Activated CD8-positive, alpha-beta memory T cell treated with anti-CD3 and anti-CD28 coated beads, Interleukin-2, amount 50 U/mL, for 24 hours (primary cell): ENCODE measurements around the gene PKIG.
"Not testable (repeated sequence)": the region's sequence is repeated elsewhere in the genome, so short reads cannot be mapped to it uniquely, and the experiment has no call there.

ENCODE experiments used
- DNase-seq: peaks from one replicate; pipeline ENCODE4 v3.0.0-alpha.2; 2020; ENCODE audit errors: extremely low read depth

The PKIG gene

DNA sequence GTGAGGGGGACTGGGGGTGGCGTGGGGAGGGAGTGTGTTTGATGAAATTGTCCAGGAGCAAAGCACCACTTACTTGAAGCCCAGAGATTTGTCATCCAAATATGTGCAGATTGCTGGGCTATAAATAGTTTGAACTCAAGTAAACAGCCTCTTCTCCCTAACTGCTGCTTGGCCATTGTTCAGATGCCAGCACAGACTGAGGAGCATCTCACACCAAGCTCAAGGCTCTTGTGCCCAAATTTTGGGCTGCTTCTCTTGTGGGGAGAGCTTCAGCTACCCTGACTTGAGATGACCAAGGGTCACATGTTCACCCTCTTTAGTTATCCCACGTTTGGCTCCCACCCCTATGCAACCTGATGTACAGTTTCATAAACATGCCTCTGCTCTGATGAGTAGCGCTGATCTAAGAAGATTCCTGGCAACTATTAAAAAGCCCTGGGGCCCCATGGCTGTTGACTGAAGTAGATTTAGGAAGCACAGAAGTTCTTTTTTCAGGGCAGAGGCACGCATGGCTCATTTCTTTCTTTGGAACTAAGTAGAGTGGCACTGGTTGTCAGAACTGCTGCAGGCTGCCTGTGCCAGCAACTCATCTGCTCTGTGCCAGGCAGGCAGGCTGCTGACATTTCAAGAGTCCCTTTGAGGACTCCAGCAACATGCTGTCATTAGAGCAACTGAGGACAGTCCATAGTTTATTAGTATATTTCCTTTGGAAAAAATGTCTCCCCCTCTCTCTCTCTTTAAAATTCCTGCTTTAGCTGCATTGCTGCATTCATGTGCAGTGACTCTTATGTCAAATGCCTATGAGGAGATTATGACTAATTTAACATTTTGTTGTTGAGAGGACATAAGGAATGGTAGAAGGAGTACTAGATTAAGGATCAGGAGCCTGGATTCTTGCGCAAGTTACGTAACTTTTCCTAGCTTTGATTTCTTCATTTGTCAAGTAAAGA lies 9.6 kb upstream of the PKIG start:
- no peak for DNase-seq

- DNase-seq, result no peak
Observed at GRCh38 chr20:44573501-44573869, 8.9 kb upstream of the PKIG start.

DNA sequence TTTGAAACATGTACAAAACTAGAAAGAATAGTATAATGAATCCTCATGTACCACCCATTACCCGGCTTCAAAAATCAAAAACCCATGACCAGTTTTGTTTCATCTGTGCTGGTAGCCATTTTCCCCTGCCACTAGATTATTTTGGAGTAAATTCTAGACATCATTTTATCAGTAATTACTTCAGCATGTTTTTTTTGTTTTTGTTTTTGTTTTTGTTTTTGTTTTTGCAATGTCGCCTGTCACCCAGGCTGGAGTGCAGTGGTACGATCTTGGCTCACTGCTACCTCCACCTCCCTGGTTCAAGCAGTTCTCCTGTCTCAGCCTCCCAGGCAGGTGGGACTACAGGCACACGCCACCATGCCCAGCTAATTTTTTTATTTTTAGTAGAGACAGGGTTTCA lies 8.0 kb upstream of the PKIG start:
- DNase-seq, result no peak

DNA sequence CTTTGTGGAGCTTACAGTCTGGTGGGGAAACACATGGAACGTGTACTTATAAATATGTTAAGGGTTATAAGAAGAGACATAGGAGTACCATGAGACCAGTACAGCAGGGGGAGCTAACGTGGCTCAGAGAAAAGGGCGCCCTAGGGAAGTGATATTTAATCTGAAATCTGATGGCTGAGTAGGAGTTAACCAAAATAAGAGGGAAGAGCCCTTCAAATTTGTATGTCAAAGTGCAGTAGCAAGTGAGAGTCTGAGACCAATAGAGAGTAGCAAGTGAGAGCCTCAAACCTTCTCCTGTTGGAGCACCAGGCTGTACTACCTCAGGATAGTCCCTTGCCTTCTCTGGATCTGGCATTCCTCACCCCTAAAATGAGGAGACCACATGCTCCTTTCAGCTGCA lies 6.1 kb upstream of the PKIG start:
- no peak for DNase-seq

GRCh38 chr20:44579313-44580081 lies 2.9 kb upstream of the PKIG start:
- no peak for DNase-seq

DNA sequence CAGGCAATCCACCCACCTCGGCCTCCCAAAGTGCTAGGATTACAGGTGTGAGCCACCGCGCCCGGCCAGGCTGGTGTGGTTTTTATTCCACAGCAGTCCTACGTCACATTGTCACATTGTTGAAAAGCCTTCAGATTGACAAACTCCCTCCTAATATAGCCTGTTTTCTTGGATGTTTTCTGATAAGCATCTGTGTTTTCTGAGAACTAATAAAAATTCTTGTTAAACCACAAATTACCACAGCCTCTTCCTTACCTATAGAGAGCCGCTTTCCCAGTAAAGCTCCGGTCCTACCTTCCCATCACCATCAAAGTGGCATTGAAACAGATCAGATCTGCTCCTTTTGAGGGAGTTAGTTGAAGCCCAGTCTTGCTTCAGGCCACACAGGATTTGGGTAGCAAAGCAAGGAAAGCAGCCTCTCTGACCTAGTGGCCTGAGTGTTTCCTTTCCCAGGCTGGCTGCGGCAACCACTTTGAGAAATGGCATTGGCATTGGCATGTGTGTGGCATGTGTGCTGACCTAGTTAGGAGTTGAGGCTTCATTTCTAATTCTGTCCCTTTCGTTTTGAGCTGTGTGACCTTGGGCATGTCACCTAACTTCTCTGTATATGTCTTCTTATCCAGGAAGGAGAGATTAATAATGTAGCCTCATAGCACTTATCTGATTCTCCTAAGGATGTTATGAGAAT lies 1.7 kb upstream of the PKIG start:
- DNase-seq, result no peak

- DNase-seq, result no peak
Observed at GRCh38 chr20:44581515-44581914, 864 bp upstream of the PKIG start.

GRCh38 chr20:44583157-44583556 lies 778 bp downstream of the PKIG start:
- no peak for DNase-seq

DNA sequence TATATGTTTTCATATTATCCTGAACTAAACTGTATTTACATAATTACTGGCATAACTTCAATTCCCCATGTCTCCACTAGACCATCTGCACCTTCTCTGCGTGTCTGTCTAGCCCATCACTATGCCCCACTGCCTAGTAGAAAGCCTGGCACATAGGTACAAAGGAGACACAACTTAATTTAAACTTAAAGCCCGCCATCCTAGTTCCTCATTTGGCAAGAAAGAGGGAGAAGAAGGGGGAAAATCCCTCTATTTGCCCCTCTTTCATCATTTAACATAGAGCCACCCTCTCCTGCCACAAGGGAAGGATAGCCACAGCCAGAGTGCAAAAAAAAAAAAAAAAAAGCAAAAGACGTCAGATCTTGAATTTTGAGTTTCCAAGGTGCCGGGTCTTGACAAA lies 1.8 kb downstream of the PKIG start:
- no peak for DNase-seq

- DNase-seq, result no peak
Observed at GRCh38 chr20:44585057-44585963, 2.9 kb downstream of the PKIG start.

GRCh38 chr20:44586289-44586911 lies 4.0 kb downstream of the PKIG start:
- DNase-seq, result no peak

- DNase-seq, result no peak
Observed at GRCh38 chr20:44587035-44587980, 4.9 kb downstream of the PKIG start.

- not testable (repeated sequence) for DNase-seq
Observed at GRCh38 chr20:44588321-44588720, 5.9 kb downstream of the PKIG start.

DNA sequence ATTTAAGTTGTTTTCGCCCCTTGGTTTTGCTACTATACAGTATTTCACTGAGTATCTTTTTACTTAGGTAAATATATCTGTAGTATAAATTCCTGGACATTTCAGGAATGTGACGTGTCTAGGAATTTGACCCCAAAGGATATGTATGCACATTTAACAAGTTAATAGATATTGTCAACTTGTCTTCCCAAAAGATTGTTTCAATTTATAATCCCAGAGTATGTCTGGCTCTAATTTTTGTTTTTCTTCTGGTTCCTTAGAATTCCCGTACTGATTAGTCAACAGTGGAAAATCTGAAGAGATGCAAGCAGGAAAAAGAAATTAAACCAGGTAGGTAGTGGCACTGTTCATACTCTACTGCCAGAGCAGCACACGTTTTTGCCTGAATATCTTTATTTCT lies 7.2 kb downstream of the PKIG start:
- DNase-seq, result no peak

GRCh38 chr20:44590980-44591778 lies 8.8 kb downstream of the PKIG start:
- no peak for DNase-seq

- no peak for DNase-seq
Observed at GRCh38 chr20:44592366-44592765, 10.0 kb downstream of the PKIG start.

GRCh38 chr20:44593751-44594150 lies 11.4 kb downstream of the PKIG start:
- no peak for DNase-seq

DNA sequence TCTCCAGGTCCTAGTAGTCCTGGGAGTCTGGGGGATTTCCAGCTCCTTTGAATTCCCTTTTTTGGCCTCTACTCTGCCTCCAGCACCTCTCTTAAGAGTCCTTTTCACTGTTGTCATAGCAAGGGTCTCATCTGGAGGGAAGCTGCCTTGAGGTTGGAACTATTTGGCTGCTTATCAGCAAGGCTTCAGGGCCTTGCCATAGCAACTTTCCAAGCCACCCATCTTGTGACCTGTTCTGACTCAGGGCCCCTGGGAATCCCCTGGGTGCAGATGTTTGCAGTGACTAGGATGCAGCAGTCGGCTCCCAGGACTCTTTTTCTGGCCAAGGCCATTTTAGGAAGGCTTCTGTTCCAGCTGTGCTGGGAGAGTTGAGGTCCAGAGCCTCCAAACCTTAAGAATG lies 12.4 kb downstream of the PKIG start:
- DNase-seq, result no peak

GRCh38 chr20:44596010-44596409 lies 13.6 kb downstream of the PKIG start:
- no peak for DNase-seq
